Suprapubic skin (tissue), 4 donors: ENCODE measurements around the gene IL3RA. TPM values are rescaled to one million over a fixed set of nuclear protein-coding genes. Genes with fewer than 3 reads are reported as not detected.
"Not testable (repeated sequence)": the region's sequence is repeated elsewhere in the genome, so short reads cannot be mapped to it uniquely, and the experiment has no call there.

Experiments used
- DNase-seq, 2 donors: peaks; one replicate each; pipeline ENCODE4 v3.0.0-alpha.2; 2019; ENCODE audit warnings: low spot score in 2 of 2
- H3K27ac ChIP-seq: fragments of 200-600 bp; sonication (generic); one replicate; pipeline ENCODE4 v1.5.1; 2019
- H3K27me3 ChIP-seq: fragments of 200-600 bp; sonication (generic); one replicate; pipeline ENCODE4 v1.5.1; 2019
- H3K36me3 ChIP-seq: fragments of 200-600 bp; sonication (generic); one replicate; pipeline ENCODE4 v1.5.1; 2019
- H3K4me1 ChIP-seq: fragments of 200-600 bp; sonication (generic); one replicate; pipeline ENCODE4 v1.5.1; 2019
- H3K4me3 ChIP-seq: fragments of 200-600 bp; sonication (generic); one replicate; pipeline ENCODE4 v1.5.1; 2019; ENCODE audit warnings: mild to moderate bottlenecking
- H3K9me3 ChIP-seq: fragments of 200-600 bp; sonication (generic); one replicate; pipeline ENCODE4 v1.5.1; 2019
- CTCF ChIP-seq, 2 donors: fragments of 200-600 bp in 1 of 2; fragments of 450-650 bp in 1 of 2; sonication (generic) in 1 of 2; IDR thresholded peaks; one replicate each; pipeline ENCODE4 v1.5.1; 2016 to 2019; ENCODE audit warnings: antibody characterized with exemption in 2 of 2, mild to moderate bottlenecking in 1 of 2, moderate library complexity in 1 of 2
- EP300 ChIP-seq: sonication (generic); formaldehyde crosslinking; IDR thresholded peaks from one replicate; pipeline ENCODE4 v1.6.1; 2017; ENCODE audit warnings: antibody characterized with exemption
- POLR2A ChIP-seq, 2 donors: fragments of 450-650 bp; IDR thresholded peaks; one replicate each; pipeline ENCODE4 v1.6.1; 2017; ENCODE audit warnings: antibody characterized with exemption in 2 of 2, mild to moderate bottlenecking in 2 of 2, moderate library complexity in 2 of 2
- POLR2AphosphoS5 ChIP-seq, 3 donors: sonication (generic); formaldehyde crosslinking; IDR thresholded peaks; one replicate each; pipeline ENCODE4 v1.6.1; 2017; ENCODE audit warnings: antibody characterized with exemption in 3 of 3
- WGBS: methylation state at CpG from one replicate; pipeline ENCODE4 v1.1.5; 2018; 5-methylcytosine and 5-hydroxymethylcytosine counted together
- total RNA-seq, 4 donors: library from RNA; depleted of rRNA; stranded (reverse); fragments of >200 nt; gene quantifications; one replicate each; pipeline ENCODE4 v1.1.0, GENCODE V29; 2016

Gene IL3RA
- total RNA-seq, 4 donors from 2014 or later, result 2.2 to 9.0 (median 3.4) TPM

DNA sequence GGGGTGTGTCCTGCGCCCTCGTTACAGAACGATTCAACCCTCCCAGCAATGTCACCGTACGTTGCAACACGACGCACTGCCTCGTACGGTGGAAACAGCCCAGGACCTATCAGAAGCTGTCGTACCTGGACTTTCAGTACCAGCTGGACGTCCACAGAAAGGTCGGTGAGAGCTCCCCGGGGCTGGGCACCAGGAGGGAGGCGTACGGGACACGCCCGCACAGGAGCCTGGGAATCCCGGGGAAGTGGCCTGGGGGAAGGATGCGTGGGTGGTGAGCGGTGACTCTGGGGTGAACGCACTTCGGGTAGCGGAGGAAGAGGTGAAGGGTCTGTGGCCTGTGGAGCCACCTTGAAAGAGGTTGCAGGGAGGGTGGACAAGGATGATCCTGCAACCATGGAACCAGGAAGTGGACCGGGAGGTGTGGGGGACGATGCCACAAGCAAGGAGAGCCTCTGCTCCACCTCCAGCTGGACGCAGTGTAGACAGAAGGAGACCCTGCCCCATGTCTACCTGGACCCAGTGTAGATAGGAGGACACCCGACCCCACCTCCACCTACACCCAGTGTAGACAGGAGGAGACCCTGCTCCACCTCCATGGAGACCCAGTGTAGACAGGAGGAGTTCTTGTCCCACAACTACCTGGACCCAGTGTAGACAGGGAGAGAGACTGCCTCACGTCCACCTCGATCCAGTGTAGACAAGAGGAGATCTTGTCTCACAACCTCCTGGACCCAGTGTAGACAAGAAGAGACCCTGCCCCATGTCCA lies 42.1 kb upstream of the IL3RA start:
- no peaks in the 10 kb centered on the region for H3K27me3 ChIP-seq
- no peak for TF ChIP-seq POLR2AphosphoS5 (IDR thresholded peaks at IDR 0.05)
- WGBS, result 97% methylated on average over 27 of the region's 29 CpGs
- H3K9me3 ChIP-seq, result no peaks in the 10 kb centered on the region
- H3K27ac ChIP-seq, result no peak overlapping the region
- no peaks in the 10 kb centered on the region for H3K4me1 ChIP-seq
- DNase-seq, result no peak
- no peaks in the 10 kb centered on the region for H3K36me3 ChIP-seq
- no peak overlapping the region for H3K4me3 ChIP-seq

GRCh38 chrX:1295550-1295949 lies 41.0 kb upstream of the IL3RA start:
- no peak for DNase-seq
- no peaks in the 10 kb centered on the region for H3K9me3 ChIP-seq
- WGBS, result 83% methylated on average over 10 of the region's 10 CpGs
- H3K27ac ChIP-seq, result no peak overlapping the region
- H3K36me3 ChIP-seq, result no peaks in the 10 kb centered on the region
- no peak for TF ChIP-seq EP300
- H3K4me3 ChIP-seq, result no peak overlapping the region
- no peaks in the 10 kb centered on the region for H3K4me1 ChIP-seq
- no peaks in the 10 kb centered on the region for H3K27me3 ChIP-seq

GRCh38 chrX:1297591-1297990 lies 39.0 kb upstream of the IL3RA start:
- DNase-seq, H3K4me3 ChIP-seq, H3K4me1 ChIP-seq, H3K36me3 ChIP-seq, H3K27me3 ChIP-seq, H3K9me3 ChIP-seq, H3K27ac ChIP-seq: not testable (repeated sequence)
- WGBS, result 93% methylated on average over 6 of the region's 8 CpGs

DNA sequence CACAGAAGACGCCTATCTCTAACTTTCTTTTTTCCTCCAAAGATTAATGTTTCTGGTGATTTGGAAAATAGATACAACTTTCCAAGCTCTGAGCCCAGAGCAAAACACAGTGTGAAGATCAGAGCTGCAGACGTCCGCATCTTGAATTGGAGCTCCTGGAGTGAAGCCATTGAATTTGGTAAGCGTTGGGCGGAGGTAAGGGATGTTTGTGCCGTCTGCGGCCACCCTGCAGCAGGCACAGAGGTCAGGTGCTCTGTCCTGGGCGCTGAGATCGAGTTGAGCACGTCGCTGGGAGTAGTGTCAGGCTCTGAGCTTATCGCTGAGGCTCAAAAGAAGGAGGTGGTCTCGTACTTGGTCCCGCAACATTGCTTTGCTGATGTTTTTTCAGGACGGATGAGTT lies 36.1 kb upstream of the IL3RA start:
- no peak overlapping the region for H3K4me3 ChIP-seq
- H3K27ac ChIP-seq, result no peak overlapping the region
- no peaks in the 10 kb centered on the region for H3K27me3 ChIP-seq
- WGBS, result 64% methylated on average over 15 of the region's 15 CpGs
- DNase-seq, result no peak
- no peak for TF ChIP-seq CTCF (IDR thresholded peaks at IDR 0.05)
- TF ChIP-seq EP300, result no peak
- TF ChIP-seq POLR2AphosphoS5 (IDR thresholded peaks at IDR 0.05), result no peak
- TF ChIP-seq POLR2A (IDR thresholded peaks at IDR 0.05), result no peak
- no peaks in the 10 kb centered on the region for H3K4me1 ChIP-seq
- no peaks in the 10 kb centered on the region for H3K9me3 ChIP-seq
- no peaks in the 10 kb centered on the region for H3K36me3 ChIP-seq

GRCh38 chrX:1305411-1305810 lies 31.2 kb upstream of the IL3RA start:
- Histone ChIP-seq H3K36me3 (no peaks in the 10 kb centered on the region), H3K27ac (no peak overlapping the region), H3K27me3 (no peaks in the 10 kb centered on the region), H3K4me1 (no peaks in the 10 kb centered on the region), H3K4me3 (no peak overlapping the region), H3K9me3 (peaks cover 4% of the 10 kb centered on the region)
- TF ChIP-seq POLR2A (IDR thresholded peaks at IDR 0.05) (no peak), CTCF (IDR thresholded peaks at IDR 0.05) (no peak), EP300 (no peak), POLR2AphosphoS5 (IDR thresholded peaks at IDR 0.05) (no peak)
- no peak for DNase-seq
- WGBS, result 90% methylated on average over 14 of the region's 14 CpGs

GRCh38 chrX:1306909-1307625 lies 29.5 kb upstream of the IL3RA start:
- no peaks in the 10 kb centered on the region for H3K36me3 ChIP-seq
- no peak overlapping the region for H3K27ac ChIP-seq
- H3K9me3 ChIP-seq, result peaks cover 4% of the 10 kb centered on the region
- TF ChIP-seq POLR2A (IDR thresholded peaks at IDR 0.05) (no peak), POLR2AphosphoS5 (IDR thresholded peaks at IDR 0.05) (no peak)
- no peaks in the 10 kb centered on the region for H3K27me3 ChIP-seq
- no peaks in the 10 kb centered on the region for H3K4me1 ChIP-seq
- no peak for DNase-seq
- H3K4me3 ChIP-seq, result no peak overlapping the region
- WGBS, result 85% methylated on average over 15 of the region's 15 CpGs

- Histone ChIP-seq H3K27me3 (no peaks in the 10 kb centered on the region), H3K27ac (no peak overlapping the region), H3K4me3 (no peak overlapping the region), H3K4me1 (no peaks in the 10 kb centered on the region), H3K36me3 (no peaks in the 10 kb centered on the region), H3K9me3 (peaks cover 4% of the 10 kb centered on the region)
- WGBS, result 85% methylated on average over 10 of the region's 10 CpGs
- no peak for DNase-seq
- TF ChIP-seq CTCF (IDR thresholded peaks at IDR 0.05), result no peak
- no peak for TF ChIP-seq POLR2AphosphoS5 (IDR thresholded peaks at IDR 0.05)
- no peak for TF ChIP-seq EP300
- TF ChIP-seq POLR2A (IDR thresholded peaks at IDR 0.05), result no peak
Measured at GRCh38 chrX:1307626-1308340, 28.8 kb upstream of the IL3RA start.
